K562 (cell line): ENCODE results near the gene MASP1. TPM values are rescaled to one million over a fixed set of nuclear protein-coding genes. Genes with fewer than 3 reads are reported as not detected.

Experiments used
- ATAC-seq: fragments of 200-7000 bp; cut with Tn5 transposase; 3 replicates; pipeline ENCODE4 v1.9.1; 2020; ENCODE audit warnings: moderate library complexity
- BruUV-seq: library from RNA; stranded (reverse); fragments of 400-500 nt; replicated peaks from 2 replicates; lab custom pipeline; 2021; lab: Mats Ljungman, UMichigan
- CTCF ChIA-PET: fragments of 300-600 bp; formaldehyde crosslinking; extraction: SDS; loops from one replicate; lab custom pipeline; 2021; ENCODE audit warnings: low intra/inter-chr PET ratio; lab: Yijun Ruan, JAX
- POLR2A ChIA-PET: fragments of 300-600, 350-650 bp; sonication (Branson Sonifier 250); formaldehyde crosslinking; extraction: SDS; loops from one replicate; lab custom pipeline; 2021; ENCODE audit warnings: antibody characterized with exemption, inconsistent platforms; lab: Yijun Ruan, JAX
- DNase-seq, 4 experiments: peaks; one replicate each; pipeline versions ENCODE4 v3.0.0 to v3.0.0-alpha.2; 2011 to 2018; ENCODE audit warnings: low spot score in 3 of 4, mixed read lengths in 3 of 4; ENCODE audit errors: extremely low read depth in 1 of 4
- FAIRE-seq: peaks from 2 replicates; lab custom pipeline; 2011; peaks lifted over from hg19 to GRCh38; lab: Jason Lieb, UNC
- H2AFZ ChIP-seq: 2 replicates; pipeline ENCODE4 v1.6.0; 2011; ENCODE audit warnings: low read depth, low read length, control low read depth, inconsistent platforms
- H3K27ac ChIP-seq: fragments of 200-600 bp; 3 replicates; pipeline ENCODE4 v1.8.0; 2011; ENCODE audit warnings: low read depth, mild to moderate bottlenecking, control low read depth, inconsistent platforms, low read length, moderate library complexity, mixed read lengths; ENCODE audit errors: extremely low read depth
- H3K27me3 ChIP-seq, 2 experiments: fragments of 300-600 bp in 1 of 2; 2 replicates in 1 of 2; 3 replicates in 1 of 2; pipeline versions ENCODE4 v1.6.0 to v1.8.0; 2011; ENCODE audit warnings: inconsistent platforms in 2 of 2, low read length in 2 of 2, mild to moderate bottlenecking in 1 of 2, mixed read lengths in 1 of 2, moderate library complexity in 1 of 2; ENCODE audit not compliant: control insufficient read depth in 2 of 2, insufficient read depth in 2 of 2
- H3K36me3 ChIP-seq: fragments of 300-600 bp; 3 replicates; pipeline ENCODE4 v1.8.0; 2011; ENCODE audit warnings: mild to moderate bottlenecking, low read length, inconsistent platforms; ENCODE audit not compliant: control insufficient read depth, insufficient read depth
- H3K4me1 ChIP-seq, 2 experiments: fragments of 200-600 bp in 1 of 2; replicated peaks in 1 of 2; 2 replicates in 1 of 2; 3 replicates in 1 of 2; pipeline versions ENCODE4 v1.5.1 to v1.8.0; 2011; ENCODE audit warnings: inconsistent platforms in 2 of 2, low read length in 2 of 2, mild to moderate bottlenecking in 1 of 2, mixed read lengths in 1 of 2, moderate library complexity in 1 of 2; ENCODE audit not compliant: control insufficient read depth in 2 of 2, insufficient read depth in 2 of 2
- H3K4me2 ChIP-seq: 2 replicates; pipeline ENCODE4 v1.6.1; 2011; ENCODE audit warnings: low read length, control low read depth, inconsistent platforms, mixed read lengths; ENCODE audit not compliant: insufficient read depth
- H3K4me3 ChIP-seq: fragments of 200-600 bp; sonication (generic), shearing (Covaris generic); 2 replicates; pipeline ENCODE4 v1.5.1; 2016; ENCODE audit warnings: control low read depth, inconsistent platforms
- H3K79me2 ChIP-seq: fragments of 200-600 bp; 3 replicates; pipeline ENCODE4 v1.8.0; 2011; ENCODE audit warnings: low read length, inconsistent platforms; ENCODE audit not compliant: control insufficient read depth, insufficient read depth
- H3K9ac ChIP-seq, 2 experiments: 2 replicates each; pipeline versions ENCODE4 v1.6.0 to v1.6.1; 2011; ENCODE audit warnings: low read depth in 2 of 2, low read length in 2 of 2, control low read depth in 1 of 2, inconsistent platforms in 1 of 2, mild to moderate bottlenecking in 1 of 2, mixed read lengths in 1 of 2; ENCODE audit not compliant: insufficient read depth in 1 of 2
- H3K9me1 ChIP-seq: one replicate; pipeline ENCODE4 v1.6.0; 2011; ENCODE audit warnings: inconsistent platforms, mild to moderate bottlenecking, low read length, moderate library complexity; ENCODE audit not compliant: control insufficient read depth, insufficient read depth
- H3K9me3 ChIP-seq: replicated peaks from 2 replicates; pipeline ENCODE4 v1.5.1; 2011; ENCODE audit warnings: low read depth, low read length, inconsistent platforms; ENCODE audit not compliant: control insufficient read depth, insufficient read depth
- H4K20me1 ChIP-seq: replicated peaks from 2 replicates; pipeline ENCODE4 v1.6.1; 2011; ENCODE audit warnings: low read length, inconsistent platforms, mixed read lengths; ENCODE audit not compliant: control insufficient read depth, insufficient read depth
- AFF1 ChIP-seq, 2 experiments: fragments of 450-650 bp; IDR thresholded peaks; 2 replicates each; pipeline ENCODE4 v1.6.1; 2018; ENCODE audit warnings: mild to moderate bottlenecking in 2 of 2, low read depth in 1 of 2; ENCODE audit not compliant: partially characterized antibody in 2 of 2
- CXXC5 ChIP-seq: fragments of 250-450 bp; sonication (Bioruptor Pico); IDR thresholded peaks from 2 replicates; pipeline ENCODE4 v1.8.0; 2022; ENCODE audit warnings: inconsistent platforms, mild to moderate bottlenecking, moderate library complexity
- EGR1 ChIP-seq: fragments of 450-650 bp; conservative IDR thresholded peaks from 2 replicates; pipeline ENCODE4 v1.6.1; 2017; ENCODE audit warnings: mild to moderate bottlenecking
- FOXJ2 ChIP-seq: fragments of 200-800 bp; sonication (Bioruptor generic); IDR thresholded peaks from 2 replicates; pipeline ENCODE4 v1.6.1; 2016; ENCODE audit warnings: missing genetic modification characterization, missing compliant biosample characterization
- FOXP4 ChIP-seq: sonication (generic); formaldehyde crosslinking; IDR thresholded peaks from 2 replicates; pipeline ENCODE4 v1.8.0; 2022; ENCODE audit warnings: mild to moderate bottlenecking, missing genetic modification reagents, borderline replicate concordance
- HDAC8 ChIP-seq: fragments of 450-650 bp; IDR thresholded peaks from 2 replicates; pipeline ENCODE4 v1.6.1; 2016; ENCODE audit warnings: mild to moderate bottlenecking, missing genetic modification characterization, moderate library complexity, missing compliant biosample characterization
- KDM1A ChIP-seq, 2 experiments: fragments of 450-650 bp; IDR thresholded peaks; 2 replicates each; pipeline ENCODE4 v1.6.1; 2016; ENCODE audit warnings: mild to moderate bottlenecking in 2 of 2
- NR2C1 ChIP-seq, 2 experiments: fragments of 450-650 bp; IDR thresholded peaks; 2 replicates each; pipeline ENCODE4 v1.6.1; 2017; ENCODE audit warnings: mild to moderate bottlenecking in 2 of 2, antibody characterized with exemption in 1 of 2, inconsistent platforms in 1 of 2, missing compliant biosample characterization in 1 of 2, missing genetic modification characterization in 1 of 2
- PML ChIP-seq: IDR thresholded peaks from 2 replicates; pipeline ENCODE4 v1.6.1; 2012; ENCODE audit warnings: low read length, inconsistent platforms
- POLR3A ChIP-seq: IDR thresholded peaks from 2 replicates; pipeline ENCODE4 v1.6.1; 2011; ENCODE audit warnings: borderline replicate concordance, mild to moderate bottlenecking, moderate library complexity; ENCODE audit not compliant: insufficient read length, insufficient read depth; ENCODE audit errors: extremely low read depth
- PPARD ChIP-seq: fragments of 250-450 bp; sonication (Bioruptor Pico); IDR thresholded peaks from 2 replicates; pipeline ENCODE4 v1.8.0; 2022; ENCODE audit warnings: inconsistent platforms, mild to moderate bottlenecking, moderate library complexity
- SOX6 ChIP-seq: fragments of 450-650 bp; IDR thresholded peaks from 2 replicates; pipeline ENCODE4 v1.6.1; 2014; ENCODE audit warnings: mild to moderate bottlenecking
- SPI1 ChIP-seq: IDR thresholded peaks from 2 replicates; pipeline ENCODE4 v1.6.1; 2011; ENCODE audit warnings: low read depth, low read length, control low read depth, borderline replicate concordance
- TCF3 ChIP-seq: sonication (generic); formaldehyde crosslinking; IDR thresholded peaks from 2 replicates; pipeline ENCODE4 v1.4.0; 2020; ENCODE audit warnings: mild to moderate bottlenecking, missing genetic modification reagents
- ZNF121 ChIP-seq: sonication (generic); formaldehyde crosslinking; conservative IDR thresholded peaks from 2 replicates; pipeline ENCODE4 v1.8.0; 2022; ENCODE audit warnings: missing genetic modification reagents
- WGBS: fragments of 100-300 bp; shearing (Covaris generic); methylation state at CpG from one replicate; pipeline ENCODE4 v1.1.6; 2016; ENCODE audit warnings: low coverage, mixed read lengths; ENCODE audit not compliant: insufficient coverage; ENCODE audit errors: missing lambda C conversion rate; 5-methylcytosine and 5-hydroxymethylcytosine counted together
- in situ Hi-C: fragments of 300-500 bp; cut with MboI; formaldehyde crosslinking; loops from 4 replicates; pipeline ENCODE4 v1.15.0; 2018; ENCODE audit warnings: inconsistent platforms, mixed read lengths
- intact Hi-C: fragments of 100-400 bp; cut with micrococcal nuclease; formaldehyde crosslinking; loops from 2 replicates; pipeline ENCODE4 v1.14.2; 2022
- polyA plus RNA-seq, 8 experiments: library from polyadenylated mRNA; depleted of rRNA in 4 of 8; stranded (reverse) in 5 of 8; unstranded in 3 of 8; fragments of >200 nt; fragmentation: Nextera tagmentation in 2 of 8; fragmentation: Illumina TruSeq in 1 of 8; extraction: Ambion mirVana in 2 of 8; extraction: Trizol in 1 of 8; gene quantifications; 2 replicates each; pipeline versions ENCODE4 v1.2.1 to v1.2.3, GENCODE V29; 2011 to 2014; ENCODE audit warnings: inconsistent platforms in 1 of 8, missing spikeins in 1 of 8
- total RNA-seq, 7 experiments: library from RNA; depleted of rRNA in 6 of 7; stranded (reverse); fragments of >200 nt in 6 of 7; fragmentation: Illumina TruSeq in 2 of 7; extraction: Trizol in 2 of 7; gene quantifications; 2 replicates each; pipeline versions ENCODE4 v1.2.1 to v1.2.3, GENCODE V29; 2011 to 2021; ENCODE audit warnings: low replicate concordance in 1 of 7

MASP1 gene
- total and polyA plus RNA-seq, 9 of the 15 experiments (the other 6 are each of a cell fraction or from before 2014, with no cell fraction given): 0.03 to 0.24 (median 0.20) TPM; not detected in 3

- no peak overlapping the region for H3K9ac ChIP-seq
- peaks cover 9 to 19% of the 10 kb centered on the region in 2 experiments; a peak in 4 of 5 replicates for H3K27me3 ChIP-seq
- H3K9me1 ChIP-seq: no peaks in the 10 kb centered on the region
- H3K4me2 ChIP-seq: no peak overlapping the region
- ChIA-PET CTCF (interaction anchor here (0.6 kb wide), 1 partner anchor 1177 kb away, joined by 5 read pairs; no protein-coding TSS in a partner anchor), POLR2A (interaction anchor here (0.6 to 2.0 kb wide), 4 partner anchors 10 to 1530 kb away, joined by 3 to 10 read pairs (median 4); no protein-coding TSS in a partner anchor)
- BruUV-seq: no TSS peak
- in situ Hi-C loops (no loop called here), intact Hi-C loops (no loop called here)
- H3K4me3 ChIP-seq: no peak overlapping the region
- H3K79me2 ChIP-seq: no peaks in the 10 kb centered on the region
- FAIRE-seq (peak; percentile 44), ATAC-seq (no peak; the same call in 2 of the 3 replicates), DNase-seq (peak; percentile 20 to 33 (median 24))
- H2AFZ ChIP-seq: no peak overlapping the region
- H3K4me1 ChIP-seq: peaks cover 0 to 7% of the 10 kb centered on the region in 2 experiments; a peak in 2 of 5 replicates
- no peak overlapping the region for H3K27ac ChIP-seq
- no peaks in the 10 kb centered on the region for H4K20me1 ChIP-seq
- no peaks in the 10 kb centered on the region for H3K36me3 ChIP-seq
- WGBS: under 1% methylated on average over 6 of the region's 6 CpGs
- no peaks in the 10 kb centered on the region; the same call in 1 of the 2 replicates for H3K9me3 ChIP-seq
- no peak for TF ChIP-seq AFF1 (IDR thresholded peaks at IDR 0.05; ENCODE audit: low read depth in 1 of 2, partially characterized antibody in 2 of 2)
- no peak for TF ChIP-seq ZNF121 (CRISPR knock-in tag)
- TF ChIP-seq PML: peak; percentile 75; the same call in 1 of the 2 replicates
- peak; percentile 73 to 76 for TF ChIP-seq KDM1A (IDR thresholded peaks at IDR 0.05)
- no peak for TF ChIP-seq FOXP4 (CRISPR knock-in tag)
- TF ChIP-seq FOXJ2 (tag): peak; percentile 59; the same call in 1 of the 2 replicates
- TF ChIP-seq POLR3A: no peak
- no peak for TF ChIP-seq HDAC8
- TF ChIP-seq TCF3: peak; percentile 78
- peak; percentile 24; the same call in 1 of the 2 replicates for TF ChIP-seq NR2C1 (IDR thresholded peaks at IDR 0.05)
- TF ChIP-seq NR2C1 (tag; IDR thresholded peaks at IDR 0.05): peak; percentile 81
- peak; percentile 14; the same call in 1 of the 2 replicates for TF ChIP-seq CXXC5 (CRISPR knock-in tag)
- TF ChIP-seq PPARD (CRISPR knock-in tag): no peak
- TF ChIP-seq EGR1: no peak
- peak; percentile 78; the same call in 1 of the 2 replicates for TF ChIP-seq SOX6
- TF ChIP-seq SPI1: no peak
Observed at GRCh38 chr3:187210545-187211327, 80.8 kb downstream of the MASP1 start.
